HFF-Myc (cell line): ENCODE results near the gene IL17RD.
"Not testable (repeated sequence)": the region's sequence is repeated elsewhere in the genome, so short reads cannot be mapped to it uniquely, and the experiment has no call there.

Experiments
- DNase-seq: peaks from one replicate; pipeline ENCODE4 v3.0.0-alpha.2; 2011; ENCODE audit warnings: low read depth; ENCODE audit errors: extremely low read depth
- H3K4me3 ChIP-seq: replicated peaks from 2 replicates; pipeline ENCODE4 v1.5.1; 2011; ENCODE audit warnings: low read depth, mild to moderate bottlenecking, control low read depth, low read length
- TF ChIP-seq, protein P1 (sequence below): IDR thresholded peaks from 2 replicates; pipeline ENCODE4 v1.5.1; 2012; ENCODE audit warnings: mild to moderate bottlenecking, low read depth, low read length, control low read depth; ENCODE audit errors: missing control alignments

Gene IL17RD

DNA sequence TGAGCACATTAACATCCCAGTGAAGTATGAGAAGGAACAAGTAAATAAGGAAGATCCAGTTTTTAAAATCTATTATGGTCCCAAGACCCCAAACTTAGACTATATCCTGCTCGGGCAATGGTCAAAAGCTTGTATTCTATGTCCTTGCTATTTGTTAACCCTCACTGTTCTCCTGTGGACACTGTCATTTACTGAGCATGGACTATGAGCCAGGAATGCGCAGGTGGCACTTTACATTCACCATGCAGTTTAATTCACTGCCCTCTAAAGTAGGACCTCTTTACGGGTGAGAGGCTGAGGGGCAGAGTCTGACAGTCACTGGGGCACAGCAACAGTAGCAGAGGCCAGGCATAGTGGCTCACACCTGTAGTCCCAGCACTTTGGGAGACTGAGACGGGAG, 76.1 kb downstream of the IL17RD start:
- TF ChIP-seq, protein P1, sequence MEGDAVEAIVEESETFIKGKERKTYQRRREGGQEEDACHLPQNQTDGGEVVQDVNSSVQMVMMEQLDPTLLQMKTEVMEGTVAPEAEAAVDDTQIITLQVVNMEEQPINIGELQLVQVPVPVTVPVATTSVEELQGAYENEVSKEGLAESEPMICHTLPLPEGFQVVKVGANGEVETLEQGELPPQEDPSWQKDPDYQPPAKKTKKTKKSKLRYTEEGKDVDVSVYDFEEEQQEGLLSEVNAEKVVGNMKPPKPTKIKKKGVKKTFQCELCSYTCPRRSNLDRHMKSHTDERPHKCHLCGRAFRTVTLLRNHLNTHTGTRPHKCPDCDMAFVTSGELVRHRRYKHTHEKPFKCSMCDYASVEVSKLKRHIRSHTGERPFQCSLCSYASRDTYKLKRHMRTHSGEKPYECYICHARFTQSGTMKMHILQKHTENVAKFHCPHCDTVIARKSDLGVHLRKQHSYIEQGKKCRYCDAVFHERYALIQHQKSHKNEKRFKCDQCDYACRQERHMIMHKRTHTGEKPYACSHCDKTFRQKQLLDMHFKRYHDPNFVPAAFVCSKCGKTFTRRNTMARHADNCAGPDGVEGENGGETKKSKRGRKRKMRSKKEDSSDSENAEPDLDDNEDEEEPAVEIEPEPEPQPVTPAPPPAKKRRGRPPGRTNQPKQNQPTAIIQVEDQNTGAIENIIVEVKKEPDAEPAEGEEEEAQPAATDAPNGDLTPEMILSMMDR = no peak
- DNase-seq = no peak
- no peak overlapping the region for H3K4me3 ChIP-seq

GRCh38 chr3:57088503-57088902, 76.7 kb downstream of the IL17RD start:
- no peak overlapping the region for H3K4me3 ChIP-seq
- TF ChIP-seq, protein P1 = no peak
- no peak for DNase-seq

- no peak overlapping the region for H3K4me3 ChIP-seq
- TF ChIP-seq, protein P1 = no peak
- no peak for DNase-seq
Observed at GRCh38 chr3:57087361-57088092, 77.6 kb downstream of the IL17RD start.

- H3K4me3 ChIP-seq = no peak overlapping the region
- DNase-seq = no peak
- TF ChIP-seq, protein P1 = no peak
Observed at GRCh38 chr3:57086201-57086600, 79.0 kb downstream of the IL17RD start.

GRCh38 chr3:57085211-57085610, 79.9 kb downstream of the IL17RD start:
- no peak for DNase-seq
- TF ChIP-seq, protein P1 = no peak
- no peak overlapping the region for H3K4me3 ChIP-seq

DNA sequence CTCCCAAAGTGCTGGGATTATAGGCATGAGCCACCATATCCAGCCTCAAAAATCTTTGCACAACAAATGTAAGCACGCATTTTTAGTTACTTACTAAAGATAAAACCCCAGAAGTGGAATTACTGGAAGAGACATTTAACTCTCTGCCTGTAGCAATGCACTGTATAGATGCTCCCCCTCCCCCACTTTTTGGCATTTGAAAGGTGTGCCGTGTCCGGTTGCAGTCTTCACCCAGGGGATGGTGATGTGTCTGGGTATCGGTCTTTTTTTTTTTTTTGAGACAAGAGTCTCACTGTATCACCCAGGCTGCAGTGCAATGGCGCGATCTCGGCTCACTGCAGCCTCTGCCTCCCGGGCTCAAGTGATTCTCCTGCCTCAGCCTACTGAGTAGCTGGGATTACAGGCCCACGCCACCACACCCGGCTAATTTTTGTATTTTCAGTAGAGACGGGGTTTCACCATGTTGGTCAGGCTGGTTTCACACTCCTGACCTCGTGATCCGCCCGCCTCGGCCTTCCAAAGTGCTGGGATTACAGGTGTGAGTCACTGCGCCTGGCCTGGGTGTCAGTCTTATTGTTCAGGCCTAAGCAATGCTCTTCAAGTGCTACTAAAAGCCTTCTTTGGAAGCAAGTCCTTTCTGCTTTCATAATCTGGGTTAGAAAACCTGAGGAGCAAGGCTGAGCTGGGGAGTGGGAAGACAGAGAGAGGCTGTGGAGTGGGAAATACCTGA, 81.7 kb downstream of the IL17RD start:
- not testable (repeated sequence) for H3K4me3 ChIP-seq, DNase-seq

DNA sequence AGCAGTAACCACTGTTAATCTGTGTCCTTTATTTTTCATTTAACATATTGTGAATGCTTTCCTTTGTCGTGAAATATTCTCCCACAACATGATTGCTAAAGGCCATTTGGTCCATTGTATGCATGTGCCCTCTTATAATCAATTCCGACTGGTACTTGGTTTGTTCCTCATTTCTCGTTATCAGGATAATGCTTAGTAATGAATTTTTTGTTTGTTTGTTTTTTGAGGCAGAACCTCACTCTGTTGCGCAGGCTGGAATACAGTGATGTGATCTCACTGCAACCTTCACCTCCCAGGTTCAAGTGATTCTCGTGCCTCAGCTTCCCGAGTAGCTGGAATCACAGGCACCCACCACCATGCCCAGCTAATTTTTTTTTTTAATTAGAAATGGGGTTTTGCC, 82.7 kb downstream of the IL17RD start:
- no peak overlapping the region for H3K4me3 ChIP-seq
- DNase-seq = no peak
- TF ChIP-seq, protein P1 = no peak
